Endothelial cell of umbilical vein (primary cell): ENCODE results near the gene TNFRSF1B. TPM values are rescaled to one million over a fixed set of nuclear protein-coding genes. Genes with fewer than 3 reads are reported as not detected.

Experiments used
- BruUV-seq: library from RNA; stranded (reverse); fragments of 400-500 nt; replicated peaks from 2 replicates; lab custom pipeline; 2021; lab: Mats Ljungman, UMichigan
- CTCF ChIA-PET: fragments of 300-600, 350-600 bp; sonication (Branson Sonifier 250); formaldehyde crosslinking; loops from one replicate; lab custom pipeline; 2021; ENCODE audit warnings: antibody characterized with exemption, inconsistent platforms; lab: Charles Lee
- POLR2A ChIA-PET: fragments of 300-600, 350-600 bp; sonication (Branson Sonifier 250); formaldehyde crosslinking; loops from one replicate; lab custom pipeline; 2021; ENCODE audit warnings: antibody characterized with exemption, inconsistent platforms; lab: Charles Lee
- DNase-seq: peaks from one replicate; pipeline ENCODE4 v3.0.0-alpha.2; 2011; ENCODE audit warnings: low read depth, low spot score
- FAIRE-seq: peaks from 2 replicates; lab custom pipeline; 2011; peaks lifted over from hg19 to GRCh38; lab: Jason Lieb, UNC
- H2AFZ ChIP-seq: 2 replicates; pipeline ENCODE4 v1.6.0; 2012; ENCODE audit warnings: low read depth, low read length, control low read depth, inconsistent platforms
- H3K27ac ChIP-seq: 2 replicates; pipeline ENCODE4 v1.5.1; 2011; ENCODE audit warnings: low read depth, mild to moderate bottlenecking, control low read depth, low read length, moderate library complexity; ENCODE audit not compliant: insufficient read depth
- H3K27me3 ChIP-seq, 2 experiments: 2 replicates each; pipeline versions ENCODE4 v1.6.0 to v1.6.1; 2011; ENCODE audit warnings: low read length in 2 of 2, mixed read lengths in 1 of 2; ENCODE audit not compliant: control insufficient read depth in 2 of 2, insufficient read depth in 2 of 2
- H3K36me3 ChIP-seq, 2 experiments: 2 replicates in 1 of 2; 3 replicates in 1 of 2; pipeline ENCODE4 v1.5.1; 2011; ENCODE audit warnings: low read length in 2 of 2, mild to moderate bottlenecking in 1 of 2, moderate library complexity in 1 of 2; ENCODE audit not compliant: control insufficient read depth in 2 of 2, insufficient read depth in 2 of 2; ENCODE audit errors: extremely low read depth in 1 of 2
- H3K4me1 ChIP-seq: 3 replicates; pipeline ENCODE4 v1.5.1; 2011; ENCODE audit warnings: mild to moderate bottlenecking, low read length; ENCODE audit not compliant: control insufficient read depth, insufficient read depth; ENCODE audit errors: extremely low read depth
- H3K4me2 ChIP-seq: 2 replicates; pipeline ENCODE4 v1.6.1; 2011; ENCODE audit warnings: low read length, control low read depth, mixed read lengths; ENCODE audit not compliant: insufficient read depth
- H3K4me3 ChIP-seq, 3 experiments: fragments of 200-600 bp in 1 of 3; sonication (generic), shearing (Covaris generic) in 1 of 3; replicated peaks in 1 of 3; 2 replicates each; pipeline ENCODE4 v1.5.1; 2011 to 2016; ENCODE audit warnings: control low read depth in 3 of 3, low read length in 3 of 3, mild to moderate bottlenecking in 2 of 3, inconsistent platforms in 1 of 3, low read depth in 1 of 3, moderate library complexity in 1 of 3; ENCODE audit not compliant: insufficient read depth in 1 of 3
- H3K79me2 ChIP-seq: 2 replicates; pipeline ENCODE4 v1.6.0; 2012; ENCODE audit warnings: low read length, inconsistent platforms; ENCODE audit not compliant: control insufficient read depth, insufficient read depth
- H3K9ac ChIP-seq: replicated peaks from 2 replicates; pipeline ENCODE3; 2011; ENCODE audit warnings: low read length, control low read depth; ENCODE audit not compliant: insufficient read depth; ENCODE audit errors: extremely low read depth
- H3K9me1 ChIP-seq: replicated peaks from 3 replicates; pipeline ENCODE4 v1.6.0; 2011; ENCODE audit warnings: mild to moderate bottlenecking, low read length; ENCODE audit not compliant: control insufficient read depth, insufficient read depth; ENCODE audit errors: extremely low read depth
- H3K9me3 ChIP-seq: replicated peaks from 2 replicates; pipeline ENCODE4 v1.5.1; 2012; ENCODE audit warnings: low read length, inconsistent platforms; ENCODE audit not compliant: control insufficient read depth, insufficient read depth
- H4K20me1 ChIP-seq: replicated peaks from 2 replicates; pipeline ENCODE3; 2011; ENCODE audit warnings: mild to moderate bottlenecking, low read length; ENCODE audit not compliant: control insufficient read depth, insufficient read depth; ENCODE audit errors: extremely low read depth
- EZH2 ChIP-seq: IDR thresholded peaks from 2 replicates; pipeline ENCODE4 v1.6.1; 2012; ENCODE audit warnings: borderline replicate concordance, low read depth, mild to moderate bottlenecking, moderate library complexity, low read length, inconsistent platforms; ENCODE audit not compliant: severe bottlenecking
- JUN ChIP-seq: IDR thresholded peaks from 2 replicates; pipeline ENCODE4 v1.6.1; 2011; ENCODE audit warnings: borderline replicate concordance, low read depth; ENCODE audit not compliant: insufficient read length, insufficient read depth
- MYC ChIP-seq: IDR thresholded peaks from one replicate; pipeline ENCODE4 v1.6.1; 2011; ENCODE audit warnings: mild to moderate bottlenecking, low read depth, low read length
- POLR2A ChIP-seq: IDR thresholded peaks from 2 replicates; pipeline ENCODE4 v1.6.1; 2012; ENCODE audit warnings: low read depth, mild to moderate bottlenecking, control low read depth, low read length
- POLR2AphosphoS5 ChIP-seq: IDR thresholded peaks from 2 replicates; pipeline ENCODE4 v1.6.1; 2012; ENCODE audit warnings: low read depth, mild to moderate bottlenecking, control low read depth, low read length, moderate library complexity; ENCODE audit not compliant: insufficient read depth
- dilution Hi-C: fragments of 300-500 bp; cut with MboI; formaldehyde crosslinking; loops from one replicate; pipeline ENCODE4 v1.15.0; 2019; ENCODE audit warnings: low sequenced_read_pairs; ENCODE audit not compliant: extremely low pct_ligation_motif_present
- intact Hi-C: fragments of 100-400 bp; cut with micrococcal nuclease; formaldehyde crosslinking; loops from one replicate; pipeline ENCODE4 v1.10.0; 2022
- polyA plus RNA-seq, 4 experiments: library from polyadenylated mRNA; depleted of rRNA in 3 of 4; stranded (reverse) in 3 of 4; unstranded in 1 of 4; fragments of >200 nt; gene quantifications; 2 replicates each; pipeline versions ENCODE4 v1.2.1 to v1.2.3, GENCODE V29; 2011 to 2012; ENCODE audit warnings: missing spikeins in 1 of 4
- total RNA-seq: library from RNA; stranded (reverse); gene quantifications from 2 replicates; pipeline ENCODE4 v1.2.3, GENCODE V29; 2021
- TF ChIP-seq, protein P1 (sequence below), 2 donors: IDR thresholded peaks; 1 replicate in 1 of 2; 2 replicates in 1 of 2; pipeline ENCODE4 v1.5.1; 2011; ENCODE audit warnings: low read length in 2 of 2, mild to moderate bottlenecking in 2 of 2, moderate library complexity in 2 of 2, control low read depth in 1 of 2, inconsistent platforms in 1 of 2, low read depth in 1 of 2; ENCODE audit not compliant: insufficient read depth in 1 of 2; ENCODE audit errors: extremely low read depth in 1 of 2
- TF ChIP-seq, protein P2 (sequence below): IDR thresholded peaks from 2 replicates; pipeline ENCODE4 v1.6.1; 2011; ENCODE audit not compliant: insufficient read depth, insufficient read length

The TNFRSF1B gene
- total and polyA plus RNA-seq, 2 donors (not counting 3 experiments of a cell fraction or from before 2014, with no cell fraction given) = 53.6 to 65.9 TPM

DNA sequence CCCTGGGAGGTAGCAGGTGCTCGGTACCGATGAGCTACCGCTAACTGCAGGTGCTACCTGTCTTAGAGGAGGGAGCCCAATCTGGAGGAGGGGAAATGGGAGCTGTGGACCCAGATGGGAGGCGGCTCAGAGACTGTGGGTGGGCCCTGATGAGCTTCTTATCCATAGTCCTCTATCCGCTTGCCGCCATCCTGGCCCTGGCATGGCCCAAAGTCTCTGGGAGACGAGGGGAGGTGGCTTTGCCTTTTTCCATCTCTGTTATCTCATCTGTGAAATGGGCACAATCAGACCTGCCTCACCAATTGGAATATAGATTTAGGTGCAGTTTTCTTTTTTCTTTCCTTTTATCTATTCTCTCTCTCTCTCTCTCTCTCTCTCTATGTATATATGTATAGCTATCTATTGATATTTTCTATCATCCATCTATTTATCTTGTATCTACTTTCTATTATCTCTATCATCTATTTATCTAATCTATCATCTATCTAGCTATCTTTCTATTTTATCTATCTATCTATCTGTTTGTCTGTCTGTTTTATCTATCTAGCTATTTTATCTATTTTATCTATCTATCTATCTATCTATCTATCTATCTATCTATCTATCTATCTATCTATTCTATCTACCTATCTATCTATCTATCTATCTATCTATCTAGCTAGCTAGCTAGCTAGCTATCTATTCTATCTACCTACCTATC is 16.5 kb downstream of the TNFRSF1B start:
- Histone ChIP-seq H2AFZ (no peak overlapping the region), H3K9ac (no peak overlapping the region), H3K27ac (no peak overlapping the region), H3K9me1 (no peaks in the 10 kb centered on the region), H3K4me1 (peaks cover 38% of the 10 kb centered on the region), H3K9me3 (no peaks in the 10 kb centered on the region), H3K79me2 (peaks cover 10% of the 10 kb centered on the region), H3K36me3 (no peaks in the 10 kb centered on the region), H3K27me3 (no peaks in the 10 kb centered on the region), H3K4me3 (no peak overlapping the region), H3K4me2 (no peak overlapping the region), H4K20me1 (no peaks in the 10 kb centered on the region)
- TF ChIP-seq POLR2A (no peak), MYC (no peak), EZH2 (no peak), JUN (no peak), POLR2AphosphoS5 (no peak)
- TF ChIP-seq, protein P1, sequence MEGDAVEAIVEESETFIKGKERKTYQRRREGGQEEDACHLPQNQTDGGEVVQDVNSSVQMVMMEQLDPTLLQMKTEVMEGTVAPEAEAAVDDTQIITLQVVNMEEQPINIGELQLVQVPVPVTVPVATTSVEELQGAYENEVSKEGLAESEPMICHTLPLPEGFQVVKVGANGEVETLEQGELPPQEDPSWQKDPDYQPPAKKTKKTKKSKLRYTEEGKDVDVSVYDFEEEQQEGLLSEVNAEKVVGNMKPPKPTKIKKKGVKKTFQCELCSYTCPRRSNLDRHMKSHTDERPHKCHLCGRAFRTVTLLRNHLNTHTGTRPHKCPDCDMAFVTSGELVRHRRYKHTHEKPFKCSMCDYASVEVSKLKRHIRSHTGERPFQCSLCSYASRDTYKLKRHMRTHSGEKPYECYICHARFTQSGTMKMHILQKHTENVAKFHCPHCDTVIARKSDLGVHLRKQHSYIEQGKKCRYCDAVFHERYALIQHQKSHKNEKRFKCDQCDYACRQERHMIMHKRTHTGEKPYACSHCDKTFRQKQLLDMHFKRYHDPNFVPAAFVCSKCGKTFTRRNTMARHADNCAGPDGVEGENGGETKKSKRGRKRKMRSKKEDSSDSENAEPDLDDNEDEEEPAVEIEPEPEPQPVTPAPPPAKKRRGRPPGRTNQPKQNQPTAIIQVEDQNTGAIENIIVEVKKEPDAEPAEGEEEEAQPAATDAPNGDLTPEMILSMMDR (IDR thresholded peaks at IDR 0.05; ENCODE audit: extremely low read depth in 1 of 2, insufficient read depth in 1 of 2, low read depth in 1 of 2, low read length in 2 of 2) = no peak
- TF ChIP-seq, protein P2, sequence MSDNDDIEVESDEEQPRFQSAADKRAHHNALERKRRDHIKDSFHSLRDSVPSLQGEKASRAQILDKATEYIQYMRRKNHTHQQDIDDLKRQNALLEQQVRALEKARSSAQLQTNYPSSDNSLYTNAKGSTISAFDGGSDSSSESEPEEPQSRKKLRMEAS = no peak
- dilution Hi-C loops = no loop called here
- FAIRE-seq (no peak), DNase-seq (no peak)
- POLR2A ChIA-PET = interaction anchor here (0.7 kb wide), 1 partner anchor 52 kb away, joined by 6 read pairs; no protein-coding TSS in a partner anchor
- CTCF ChIA-PET = interaction anchor here (0.6 to 8.3 kb wide), 8 partner anchors 14 to 64 kb away, joined by 3 to 118 read pairs (median 5); no protein-coding TSS in a partner anchor
- intact Hi-C loops = no loop called here
- no TSS peak for BruUV-seq
